RWPE2 (cell line): ENCODE results near the gene CREB3L1.

Experiments used
- ATAC-seq: fragments of 200-7000 bp; cut with Tn5 transposase; 3 replicates; pipeline ENCODE4 v1.9.1; 2021; ENCODE audit warnings: low read depth
- DNase-seq: peaks from one replicate; pipeline ENCODE4 v3.0.0-alpha.2; 2020; ENCODE audit warnings: low spot score
- H3K27ac ChIP-seq: fragments of 450-650 bp; 2 replicates; pipeline ENCODE4 v1.5.1; 2017; ENCODE audit warnings: mild to moderate bottlenecking; ENCODE audit not compliant: poor library complexity, severe bottlenecking
- H3K27me3 ChIP-seq: fragments of 250-450 bp; sonication (Bioruptor Pico); 2 replicates; pipeline ENCODE4 v1.5.1; 2021; ENCODE audit warnings: mild to moderate bottlenecking, moderate library complexity; ENCODE audit not compliant: insufficient read depth, poor library complexity, severe bottlenecking
- H3K36me3 ChIP-seq: fragments of 250-450 bp; sonication (Bioruptor Pico); 2 replicates; pipeline ENCODE4 v1.5.1; 2020; ENCODE audit warnings: low read depth, mild to moderate bottlenecking, moderate library complexity
- H3K4me1 ChIP-seq: fragments of 250-450 bp; sonication (Bioruptor Pico); 2 replicates; pipeline ENCODE4 v1.5.1; 2021; ENCODE audit warnings: mild to moderate bottlenecking, moderate library complexity; ENCODE audit not compliant: insufficient read depth, poor library complexity, severe bottlenecking
- H3K4me3 ChIP-seq: fragments of 250-450 bp; sonication (Bioruptor Pico); 2 replicates; pipeline ENCODE4 v1.5.1; 2021; ENCODE audit warnings: mild to moderate bottlenecking, moderate library complexity; ENCODE audit not compliant: severe bottlenecking
- H3K9me3 ChIP-seq: fragments of 250-450 bp; sonication (Bioruptor Pico); 2 replicates; pipeline ENCODE4 v1.5.1; 2021; ENCODE audit warnings: mild to moderate bottlenecking, moderate library complexity; ENCODE audit not compliant: severe bottlenecking
- TF ChIP-seq, protein P1 (sequence below): fragments of 450-650 bp; IDR thresholded peaks from one replicate; pipeline ENCODE4 v1.5.1; 2017; ENCODE audit warnings: mild to moderate bottlenecking, moderate library complexity; ENCODE audit not compliant: poor library complexity, severe bottlenecking

Gene CREB3L1

GRCh38 chr11:46338636-46338987 is 61.1 kb downstream of the CREB3L1 start:
- H3K27me3 ChIP-seq, result peaks cover 3% of the 10 kb centered on the region
- no peaks in the 10 kb centered on the region for H3K4me1 ChIP-seq
- H3K27ac ChIP-seq, result no peak overlapping the region
- ATAC-seq (no peak), DNase-seq (no peak)
- no peaks in the 10 kb centered on the region for H3K9me3 ChIP-seq
- H3K4me3 ChIP-seq, result no peak overlapping the region
- TF ChIP-seq, protein P1, sequence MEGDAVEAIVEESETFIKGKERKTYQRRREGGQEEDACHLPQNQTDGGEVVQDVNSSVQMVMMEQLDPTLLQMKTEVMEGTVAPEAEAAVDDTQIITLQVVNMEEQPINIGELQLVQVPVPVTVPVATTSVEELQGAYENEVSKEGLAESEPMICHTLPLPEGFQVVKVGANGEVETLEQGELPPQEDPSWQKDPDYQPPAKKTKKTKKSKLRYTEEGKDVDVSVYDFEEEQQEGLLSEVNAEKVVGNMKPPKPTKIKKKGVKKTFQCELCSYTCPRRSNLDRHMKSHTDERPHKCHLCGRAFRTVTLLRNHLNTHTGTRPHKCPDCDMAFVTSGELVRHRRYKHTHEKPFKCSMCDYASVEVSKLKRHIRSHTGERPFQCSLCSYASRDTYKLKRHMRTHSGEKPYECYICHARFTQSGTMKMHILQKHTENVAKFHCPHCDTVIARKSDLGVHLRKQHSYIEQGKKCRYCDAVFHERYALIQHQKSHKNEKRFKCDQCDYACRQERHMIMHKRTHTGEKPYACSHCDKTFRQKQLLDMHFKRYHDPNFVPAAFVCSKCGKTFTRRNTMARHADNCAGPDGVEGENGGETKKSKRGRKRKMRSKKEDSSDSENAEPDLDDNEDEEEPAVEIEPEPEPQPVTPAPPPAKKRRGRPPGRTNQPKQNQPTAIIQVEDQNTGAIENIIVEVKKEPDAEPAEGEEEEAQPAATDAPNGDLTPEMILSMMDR, result no peak
- H3K36me3 ChIP-seq, result no peaks in the 10 kb centered on the region

DNA sequence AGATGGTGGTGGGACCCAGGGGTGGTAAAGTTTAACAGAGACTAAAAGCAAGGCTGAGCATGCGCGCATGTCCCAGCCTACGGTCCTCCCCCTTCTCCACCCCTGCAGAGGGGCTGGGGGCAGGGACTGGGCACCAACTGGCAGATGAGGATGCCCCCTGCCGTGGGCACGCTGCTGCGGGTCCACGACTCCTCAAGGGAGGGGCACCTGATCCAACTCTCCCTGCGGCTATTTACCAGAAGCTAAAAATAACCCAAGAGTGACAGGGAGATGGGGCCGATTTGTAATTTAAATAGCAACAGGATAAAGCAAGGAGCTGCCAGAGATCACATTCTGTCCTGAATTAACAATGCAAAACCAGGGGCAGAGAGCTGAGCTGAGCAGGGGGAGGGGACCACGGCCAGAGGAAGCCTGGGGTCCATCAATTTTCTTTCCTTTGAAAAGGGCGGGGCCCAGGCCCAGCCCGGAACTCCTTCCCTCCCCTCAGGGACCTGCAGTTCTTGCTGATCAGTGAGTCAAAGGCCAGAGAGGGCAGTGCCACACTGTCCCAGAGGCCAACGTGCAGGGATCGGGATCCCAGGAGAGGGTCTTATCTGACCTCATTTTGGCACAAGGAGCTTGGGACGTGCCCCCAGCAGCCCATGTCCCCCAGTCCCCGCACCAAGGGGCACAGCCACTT is 61.7 kb downstream of the CREB3L1 start:
- Histone ChIP-seq H3K27me3 (no peaks in the 10 kb centered on the region), H3K27ac (no peak overlapping the region), H3K4me1 (no peaks in the 10 kb centered on the region), H3K4me3 (no peak overlapping the region), H3K36me3 (no peaks in the 10 kb centered on the region), H3K9me3 (no peaks in the 10 kb centered on the region)
- ATAC-seq, result peak; percentile 43; the same call in 1 of the 3 replicates
- TF ChIP-seq, protein P1, result no peak
- no peak for DNase-seq

GRCh38 chr11:46339816-46340215 is 62.4 kb downstream of the CREB3L1 start:
- Histone ChIP-seq H3K9me3 (no peaks in the 10 kb centered on the region), H3K4me3 (no peak overlapping the region), H3K36me3 (no peaks in the 10 kb centered on the region), H3K27ac (no peak overlapping the region), H3K4me1 (peaks cover 4% of the 10 kb centered on the region), H3K27me3 (no peaks in the 10 kb centered on the region)
- TF ChIP-seq, protein P1, result no peak
- DNase-seq, result no peak
- no peak for ATAC-seq

GRCh38 chr11:46341454-46341853 is 64.0 kb downstream of the CREB3L1 start:
- H3K4me1 ChIP-seq, result peaks cover 5% of the 10 kb centered on the region
- H3K27me3 ChIP-seq, result no peaks in the 10 kb centered on the region
- no peaks in the 10 kb centered on the region for H3K9me3 ChIP-seq
- TF ChIP-seq, protein P1, result no peak
- no peak overlapping the region for H3K4me3 ChIP-seq
- H3K36me3 ChIP-seq, result no peaks in the 10 kb centered on the region
- no peak overlapping the region for H3K27ac ChIP-seq
- ATAC-seq (no peak), DNase-seq (no peak)

GRCh38 chr11:46342239-46342638 is 64.8 kb downstream of the CREB3L1 start:
- H3K27ac ChIP-seq, result no peak overlapping the region
- ATAC-seq (no peak), DNase-seq (no peak)
- peaks cover 5% of the 10 kb centered on the region for H3K4me1 ChIP-seq
- TF ChIP-seq, protein P1, result no peak
- H3K4me3 ChIP-seq, result no peak overlapping the region
- no peaks in the 10 kb centered on the region for H3K9me3 ChIP-seq
- H3K36me3 ChIP-seq, result no peaks in the 10 kb centered on the region
- no peaks in the 10 kb centered on the region for H3K27me3 ChIP-seq
